Measurements from ENCODE around the gene RPP40. TPM values are rescaled to one million over a fixed set of nuclear protein-coding genes. Genes with fewer than 3 reads are reported as not detected.

RPP40 gene
- polyA plus RNA-seq, 2 of the 4 experiments (the other 2 are of a cell fraction) = 17.8 to 33.9 TPM

DNA sequence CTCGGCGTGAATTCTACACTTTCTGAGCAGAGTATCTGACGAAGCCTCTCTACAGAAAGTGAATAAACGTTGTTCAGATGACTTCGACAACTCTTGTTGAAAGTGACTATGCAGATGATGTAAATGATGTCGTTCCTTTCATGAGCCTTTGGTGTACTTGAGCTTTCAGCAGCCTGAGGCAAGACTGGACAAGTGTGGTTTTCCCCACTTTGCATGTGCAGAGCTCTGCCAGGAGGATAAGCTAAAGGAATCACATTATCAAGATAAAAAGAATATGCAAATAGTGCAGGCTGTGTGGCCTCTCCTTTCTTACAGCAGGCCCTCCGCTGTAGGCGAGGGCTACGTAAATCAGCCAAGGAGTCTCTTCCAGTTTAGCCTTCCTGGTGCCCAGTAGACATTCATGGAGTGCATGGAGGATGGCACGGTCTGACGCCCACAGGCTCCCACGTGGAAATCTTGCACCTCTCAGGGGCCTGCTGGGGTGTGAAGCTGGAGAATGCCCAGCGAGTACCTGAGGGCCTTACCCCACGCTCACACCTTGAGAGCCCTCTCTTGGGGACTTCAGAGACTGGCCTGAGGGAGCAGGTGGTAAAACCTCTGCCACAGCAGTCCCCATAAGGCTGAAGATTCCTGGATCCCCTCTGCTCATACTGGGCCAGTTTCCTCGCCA is 54.9 kb downstream of the RPP40 start:
- no peaks in the 10 kb centered on the region for H3K9me3 ChIP-seq
- H3K4me2 ChIP-seq = no peak overlapping the region
- peaks cover 3% of the 10 kb centered on the region; the same call in 2 of the 3 replicates for H3K4me1 ChIP-seq
- ChIA-PET CTCF (interaction anchor here (0.8 kb wide), 1 partner anchor 686 kb away, joined by 3 read pairs; no protein-coding TSS in a partner anchor), POLR2A (no interaction called here)
- TF ChIP-seq PHF8 (IDR thresholded peaks at IDR 0.05; ENCODE audit: borderline replicate concordance, low read depth) = no peak
- TF ChIP-seq, protein P1, sequence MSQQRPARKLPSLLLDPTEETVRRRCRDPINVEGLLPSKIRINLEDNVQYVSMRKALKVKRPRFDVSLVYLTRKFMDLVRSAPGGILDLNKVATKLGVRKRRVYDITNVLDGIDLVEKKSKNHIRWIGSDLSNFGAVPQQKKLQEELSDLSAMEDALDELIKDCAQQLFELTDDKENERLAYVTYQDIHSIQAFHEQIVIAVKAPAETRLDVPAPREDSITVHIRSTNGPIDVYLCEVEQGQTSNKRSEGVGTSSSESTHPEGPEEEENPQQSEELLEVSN (IDR thresholded peaks at IDR 0.05; ENCODE audit: borderline replicate concordance, low read depth) = no peak
- TF ChIP-seq, protein P2, sequence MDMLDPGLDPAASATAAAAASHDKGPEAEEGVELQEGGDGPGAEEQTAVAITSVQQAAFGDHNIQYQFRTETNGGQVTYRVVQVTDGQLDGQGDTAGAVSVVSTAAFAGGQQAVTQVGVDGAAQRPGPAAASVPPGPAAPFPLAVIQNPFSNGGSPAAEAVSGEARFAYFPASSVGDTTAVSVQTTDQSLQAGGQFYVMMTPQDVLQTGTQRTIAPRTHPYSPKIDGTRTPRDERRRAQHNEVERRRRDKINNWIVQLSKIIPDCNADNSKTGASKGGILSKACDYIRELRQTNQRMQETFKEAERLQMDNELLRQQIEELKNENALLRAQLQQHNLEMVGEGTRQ (IDR thresholded peaks at IDR 0.05) = no peak
- TF ChIP-seq SREBF2 (IDR thresholded peaks at IDR 0.05) = no peak
- no peak for TF ChIP-seq FOSL2 (IDR thresholded peaks at IDR 0.05)
- TF ChIP-seq FOSL2 (CRISPR knock-in tag; IDR thresholded peaks at IDR 0.05) = no peak
- no peak for TF ChIP-seq KDM1A (IDR thresholded peaks at IDR 0.05; ENCODE audit: low read depth)
- no peak for TF ChIP-seq MAFK (IDR thresholded peaks at IDR 0.05; ENCODE audit: partially characterized antibody)
- no peak for TF ChIP-seq MAZ (IDR thresholded peaks at IDR 0.05; ENCODE audit: borderline replicate concordance, low read depth, low read length)
- no peak for TF ChIP-seq NFE2L2 (conservative IDR thresholded peaks at IDR 0.05; ENCODE audit: low read length)
- 90% methylated on average over 12 of the region's 15 CpGs for WGBS (ENCODE audit: missing lambda C conversion rate)
- no peak overlapping the region for H3K27ac ChIP-seq
- FAIRE-seq (no peak), ATAC-seq (no peak), DNase-seq (ENCODE audit: low read depth in 1 of 2, low spot score in 1 of 2) (no peak)
- H3K4me3 ChIP-seq = no peak overlapping the region

DNA sequence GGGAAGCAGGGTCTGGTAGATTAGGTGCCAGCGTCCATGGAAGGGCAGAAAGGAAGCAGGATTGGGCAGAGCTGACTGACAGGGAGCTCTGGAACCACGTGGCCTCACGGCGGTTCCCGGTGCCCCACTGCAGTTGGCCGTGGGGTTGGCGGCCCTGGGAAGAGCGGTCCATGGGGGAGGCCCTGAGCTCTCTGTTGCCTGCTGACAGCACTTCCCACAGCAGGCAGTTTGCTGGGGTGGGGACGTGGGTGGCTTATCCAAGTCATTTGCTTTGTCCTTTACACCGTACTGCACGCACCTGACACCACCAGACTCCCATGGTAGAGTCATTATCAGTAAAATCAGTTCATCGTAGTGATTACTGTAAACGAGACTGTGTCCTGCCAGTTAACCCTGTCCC is 56.1 kb downstream of the RPP40 start:
- FAIRE-seq = no peak
- no peak for DNase-seq (ENCODE audit: low read depth in 1 of 2, low spot score in 1 of 2)

DNA sequence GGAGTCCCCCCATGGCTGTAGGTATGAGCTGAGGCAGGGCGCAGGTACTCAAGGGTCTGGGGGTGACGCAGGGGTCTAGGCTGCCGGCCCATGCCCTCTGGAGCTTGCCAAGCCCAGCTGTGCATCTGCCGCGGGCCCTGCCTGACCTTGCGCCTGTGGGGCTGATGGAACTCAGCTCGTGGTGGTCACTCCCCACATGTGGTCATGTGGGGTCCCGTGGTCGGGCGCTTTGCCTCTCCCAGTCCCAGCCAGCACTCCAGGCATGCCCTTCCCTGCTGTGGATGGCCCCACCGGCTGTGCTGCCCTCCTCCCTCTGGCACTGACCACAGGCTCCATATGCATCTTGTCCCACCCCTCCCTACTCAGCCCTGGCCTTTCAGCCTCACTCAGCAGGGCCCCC is 57.3 kb downstream of the RPP40 start:
- WGBS (ENCODE audit: missing lambda C conversion rate) = 100% methylated on average over 5 of the region's 11 CpGs
- Histone ChIP-seq H3K4me1 (peaks cover 27% of the 10 kb centered on the region), H3K27ac (no peak overlapping the region), H3K9me3 (no peaks in the 10 kb centered on the region), H3K4me3 (no peak overlapping the region), H3K4me2 (no peak overlapping the region)
- no peak for TF ChIP-seq ZSCAN20 (CRISPR knock-in tag; IDR thresholded peaks at IDR 0.05)
- TF ChIP-seq FOXS1 (CRISPR knock-in tag; IDR thresholded peaks at IDR 0.05) = no peak
- TF ChIP-seq, protein P3, sequence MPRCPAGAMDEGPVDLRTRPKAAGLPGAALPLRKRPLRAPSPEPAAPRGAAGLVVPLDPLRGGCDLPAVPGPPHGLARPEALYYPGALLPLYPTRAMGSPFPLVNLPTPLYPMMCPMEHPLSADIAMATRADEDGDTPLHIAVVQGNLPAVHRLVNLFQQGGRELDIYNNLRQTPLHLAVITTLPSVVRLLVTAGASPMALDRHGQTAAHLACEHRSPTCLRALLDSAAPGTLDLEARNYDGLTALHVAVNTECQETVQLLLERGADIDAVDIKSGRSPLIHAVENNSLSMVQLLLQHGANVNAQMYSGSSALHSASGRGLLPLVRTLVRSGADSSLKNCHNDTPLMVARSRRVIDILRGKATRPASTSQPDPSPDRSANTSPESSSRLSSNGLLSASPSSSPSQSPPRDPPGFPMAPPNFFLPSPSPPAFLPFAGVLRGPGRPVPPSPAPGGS (IDR thresholded peaks at IDR 0.05) = no peak
- no peak for TF ChIP-seq EHMT2 (IDR thresholded peaks at IDR 0.05; ENCODE audit: low read depth)
- TF ChIP-seq, protein P4, sequence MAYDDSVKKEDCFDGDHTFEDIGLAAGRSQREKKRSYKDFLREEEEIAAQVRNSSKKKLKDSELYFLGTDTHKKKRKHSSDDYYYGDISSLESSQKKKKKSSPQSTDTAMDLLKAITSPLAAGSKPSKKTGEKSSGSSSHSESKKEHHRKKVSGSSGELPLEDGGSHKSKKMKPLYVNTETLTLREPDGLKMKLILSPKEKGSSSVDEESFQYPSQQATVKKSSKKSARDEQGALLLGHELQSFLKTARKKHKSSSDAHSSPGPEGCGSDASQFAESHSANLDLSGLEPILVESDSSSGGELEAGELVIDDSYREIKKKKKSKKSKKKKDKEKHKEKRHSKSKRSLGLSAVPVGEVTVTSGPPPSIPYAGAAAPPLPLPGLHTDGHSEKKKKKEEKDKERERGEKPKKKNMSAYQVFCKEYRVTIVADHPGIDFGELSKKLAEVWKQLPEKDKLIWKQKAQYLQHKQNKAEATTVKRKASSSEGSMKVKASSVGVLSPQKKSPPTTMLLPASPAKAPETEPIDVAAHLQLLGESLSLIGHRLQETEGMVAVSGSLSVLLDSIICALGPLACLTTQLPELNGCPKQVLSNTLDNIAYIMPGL (CRISPR knock-in tag; IDR thresholded peaks at IDR 0.05; ENCODE audit: borderline replicate concordance) = no peak
- TF ChIP-seq CBX2 (IDR thresholded peaks at IDR 0.05; ENCODE audit: borderline replicate concordance, low read depth) = no peak
- no peak for TF ChIP-seq NPAS2 (CRISPR knock-in tag; IDR thresholded peaks at IDR 0.05; ENCODE audit: borderline replicate concordance)
- TF ChIP-seq, protein P5, sequence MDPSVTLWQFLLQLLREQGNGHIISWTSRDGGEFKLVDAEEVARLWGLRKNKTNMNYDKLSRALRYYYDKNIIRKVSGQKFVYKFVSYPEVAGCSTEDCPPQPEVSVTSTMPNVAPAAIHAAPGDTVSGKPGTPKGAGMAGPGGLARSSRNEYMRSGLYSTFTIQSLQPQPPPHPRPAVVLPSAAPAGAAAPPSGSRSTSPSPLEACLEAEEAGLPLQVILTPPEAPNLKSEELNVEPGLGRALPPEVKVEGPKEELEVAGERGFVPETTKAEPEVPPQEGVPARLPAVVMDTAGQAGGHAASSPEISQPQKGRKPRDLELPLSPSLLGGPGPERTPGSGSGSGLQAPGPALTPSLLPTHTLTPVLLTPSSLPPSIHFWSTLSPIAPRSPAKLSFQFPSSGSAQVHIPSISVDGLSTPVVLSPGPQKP (IDR thresholded peaks at IDR 0.05; ENCODE audit: low read depth, low read length) = no peak
- TF ChIP-seq, protein P6, sequence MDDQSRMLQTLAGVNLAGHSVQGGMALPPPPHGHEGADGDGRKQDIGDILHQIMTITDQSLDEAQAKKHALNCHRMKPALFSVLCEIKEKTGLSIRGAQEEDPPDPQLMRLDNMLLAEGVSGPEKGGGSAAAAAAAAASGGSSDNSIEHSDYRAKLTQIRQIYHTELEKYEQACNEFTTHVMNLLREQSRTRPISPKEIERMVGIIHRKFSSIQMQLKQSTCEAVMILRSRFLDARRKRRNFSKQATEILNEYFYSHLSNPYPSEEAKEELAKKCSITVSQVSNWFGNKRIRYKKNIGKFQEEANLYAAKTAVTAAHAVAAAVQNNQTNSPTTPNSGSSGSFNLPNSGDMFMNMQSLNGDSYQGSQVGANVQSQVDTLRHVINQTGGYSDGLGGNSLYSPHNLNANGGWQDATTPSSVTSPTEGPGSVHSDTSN (IDR thresholded peaks at IDR 0.05) = no peak
- FAIRE-seq (no peak), DNase-seq (ENCODE audit: low read depth in 1 of 2, low spot score in 1 of 2) (no peak), ATAC-seq (no peak)
- POLR2A ChIA-PET = no interaction called here
- CTCF ChIA-PET = interaction anchor here (1.2 kb wide), 1 partner anchor 136 kb away, joined by 3 read pairs; no protein-coding TSS in a partner anchor

More for the DNA sequence above, 56.1 kb downstream of the RPP40 start:
- Histone ChIP-seq H3K4me1 (peaks cover 15% of the 10 kb centered on the region), H3K4me3 (no peak overlapping the region), H3K27ac (no peak overlapping the region), H3K4me2 (no peak overlapping the region), H3K9me3 (no peaks in the 10 kb centered on the region)
- 84% methylated on average over 13 of the region's 13 CpGs for WGBS (ENCODE audit: missing lambda C conversion rate)
- no peak for TF ChIP-seq ZNF302 (CRISPR knock-in tag; IDR thresholded peaks at IDR 0.05)
- no peak for TF ChIP-seq KDM1A (IDR thresholded peaks at IDR 0.05; ENCODE audit: low read depth)
- no peak for TF ChIP-seq MYC (IDR thresholded peaks at IDR 0.05; ENCODE audit: borderline replicate concordance, low read length)
- TF ChIP-seq ZC3H11A (IDR thresholded peaks at IDR 0.05) = no peak
- TF ChIP-seq NFE2L2 (conservative IDR thresholded peaks at IDR 0.05; ENCODE audit: low read length) = no peak
- CTCF ChIA-PET = interaction anchor here (0.8 to 1.2 kb wide), 2 partner anchors 135 to 685 kb away, joined by 3 read pairs; no protein-coding TSS in a partner anchor
- ATAC-seq = no peak
- POLR2A ChIA-PET = no interaction called here
